ENCODE results near the gene CORO2B. TPM values are rescaled to one million over a fixed set of nuclear protein-coding genes. Genes with fewer than 3 reads are reported as not detected.
A peak's percentile ranks its signal among the peaks of the same experiment; 100 is the strongest.

CORO2B gene
- total RNA-seq, 1 donor from 2014 or later: 1.0 TPM

DNA sequence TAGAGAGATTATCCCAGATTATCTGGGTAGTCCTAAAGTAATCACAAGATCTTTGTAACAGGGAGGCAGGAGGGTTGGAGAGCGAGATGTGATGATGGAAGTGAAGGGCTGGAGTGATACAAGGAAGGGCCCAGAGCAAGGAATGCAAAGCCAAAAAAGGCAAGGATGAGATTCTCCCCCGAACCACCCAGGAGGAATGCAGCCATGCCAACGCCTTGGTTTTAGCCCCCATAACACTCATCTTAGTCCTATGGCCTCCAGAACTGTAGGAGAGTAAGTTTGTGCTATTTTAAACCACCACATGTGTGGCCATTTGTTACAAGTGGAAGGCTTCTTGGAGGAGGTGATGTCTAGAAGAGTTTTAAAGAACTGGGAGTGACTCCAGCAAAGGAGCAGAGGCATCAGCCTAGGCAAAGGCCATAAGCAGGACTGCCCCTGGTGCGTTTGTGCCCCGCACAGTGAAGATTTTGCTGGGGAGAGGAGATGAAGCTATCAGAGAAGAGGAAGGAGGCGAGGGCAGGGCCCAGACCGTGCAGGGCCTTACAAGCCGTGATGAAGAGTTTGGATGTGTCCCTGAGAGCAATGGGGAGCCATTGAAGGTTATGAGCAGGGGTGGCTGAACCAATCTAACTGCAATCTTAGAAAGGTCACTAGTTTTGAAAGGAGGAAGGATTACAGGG is 25.3 kb upstream of the CORO2B start:
- H3F3A ChIP-seq (ENCODE audit: low read depth): no peaks in the 10 kb centered on the region
- TF ChIP-seq EZH2phosphoT487 (IDR thresholded peaks at IDR 0.05) (no peak), CTCF (IDR thresholded peaks at IDR 0.05) (no peak)
- peaks cover 3% of the 10 kb centered on the region for H3K9me3 Mint-ChIP-seq

DNA sequence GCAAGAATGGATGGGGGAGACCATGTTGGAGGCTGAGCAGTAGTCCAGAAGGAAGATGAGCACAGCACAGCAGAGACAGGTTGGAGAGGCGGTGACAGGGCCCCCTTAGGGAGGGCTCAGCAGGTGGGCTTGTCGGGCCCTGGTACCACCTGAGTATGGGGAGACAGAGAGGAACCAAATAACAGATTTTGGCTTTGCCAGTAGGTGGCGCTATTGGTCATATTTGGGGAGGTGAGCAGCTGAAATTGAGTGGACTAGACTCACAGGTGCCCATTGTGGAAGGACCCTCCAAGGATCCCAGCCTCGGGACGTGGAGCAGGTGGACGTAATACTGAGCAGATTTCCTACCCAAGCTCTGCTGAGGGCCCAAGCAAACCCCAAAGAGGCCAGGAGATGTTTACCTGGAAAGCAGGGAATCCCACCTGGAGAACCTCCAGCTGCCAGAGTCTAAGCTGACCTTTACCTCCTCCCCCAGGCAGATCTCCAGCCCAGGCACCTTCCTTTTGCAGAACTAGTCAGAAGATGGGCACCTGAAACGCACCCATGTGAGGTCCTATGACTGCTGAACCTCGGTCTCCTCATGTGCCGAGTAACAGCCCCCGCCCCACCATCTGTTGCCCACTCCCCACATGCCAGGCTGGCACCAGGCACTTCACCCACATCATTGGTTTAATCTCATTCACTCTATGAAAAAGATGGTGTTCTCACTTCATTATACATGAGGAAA is 24.6 kb upstream of the CORO2B start:
- Histone ChIP-seq H4K20me1 (ENCODE audit: low read depth) (no peaks in the 10 kb centered on the region), H3K79me2 (ENCODE audit: low read depth) (no peaks in the 10 kb centered on the region), H3K9ac (no peak overlapping the region), H3K4me2 (no peak overlapping the region), H3K36me3 (no peaks in the 10 kb centered on the region), H3K4me3 (no peak overlapping the region), H3K27me3 (peaks cover 24% of the 10 kb centered on the region), H3K27ac (no peak overlapping the region), H2AFZ (replicated peaks) (no peak overlapping the region), H3K9me3 (ENCODE audit: low read depth) (no peaks in the 10 kb centered on the region), H3F3A (ENCODE audit: low read depth) (no peaks in the 10 kb centered on the region), H3K4me1 (peaks cover 4% of the 10 kb centered on the region)
- peaks cover 3% of the 10 kb centered on the region for H3K9me3 Mint-ChIP-seq
- peak; percentile 90 for DNase-seq (ENCODE audit: low spot score)
- no peaks in the 10 kb centered on the region for H3K36me3 Mint-ChIP-seq
- H3K4me3 Mint-ChIP-seq: peak overlapping the region; percentile 19
- no peak overlapping the region for H3K27ac Mint-ChIP-seq
- peaks cover 34% of the 10 kb centered on the region for H3K27me3 Mint-ChIP-seq (ENCODE audit: insufficient read depth, low read depth)
- H3K4me1 Mint-ChIP-seq: peaks cover 33% of the 10 kb centered on the region
- TF ChIP-seq EZH2 (IDR thresholded peaks at IDR 0.05): no peak
- no peak for TF ChIP-seq EZH2phosphoT487 (IDR thresholded peaks at IDR 0.05)
- peak; percentile 83 for TF ChIP-seq CTCF (IDR thresholded peaks at IDR 0.05)

More for the DNA sequence above, 25.3 kb upstream of the CORO2B start:
- Histone ChIP-seq H4K20me1 (ENCODE audit: low read depth) (no peaks in the 10 kb centered on the region), H3K9ac (no peak overlapping the region), H3K4me1 (no peaks in the 10 kb centered on the region), H3K27ac (no peak overlapping the region), H3K4me2 (no peak overlapping the region), H2AFZ (replicated peaks) (no peak overlapping the region), H3K79me2 (ENCODE audit: low read depth) (no peaks in the 10 kb centered on the region), H3K36me3 (no peaks in the 10 kb centered on the region), H3K27me3 (peaks cover 19% of the 10 kb centered on the region), H3K4me3 (no peak overlapping the region), H3K9me3 (ENCODE audit: low read depth) (no peaks in the 10 kb centered on the region)
- Mint-ChIP-seq H3K27me3 (ENCODE audit: insufficient read depth, low read depth) (peaks cover 32% of the 10 kb centered on the region), H3K36me3 (no peaks in the 10 kb centered on the region), H3K27ac (no peak overlapping the region), H3K4me3 (peak overlapping the region; percentile 19), H3K4me1 (peaks cover 26% of the 10 kb centered on the region)
- DNase-seq (ENCODE audit: low spot score): no peak

- Mint-ChIP-seq H3K27me3 (ENCODE audit: insufficient read depth, low read depth) (peaks cover 32% of the 10 kb centered on the region), H3K4me3 (peak overlapping the region; percentile 17), H3K36me3 (no peaks in the 10 kb centered on the region), H3K4me1 (peaks cover 42% of the 10 kb centered on the region), H3K9me3 (peaks cover 3% of the 10 kb centered on the region), H3K27ac (no peak overlapping the region)
- Histone ChIP-seq H3K4me2 (no peak overlapping the region), H3F3A (ENCODE audit: low read depth) (peaks cover 3% of the 10 kb centered on the region), H3K4me1 (peaks cover 9% of the 10 kb centered on the region), H3K9me3 (ENCODE audit: low read depth) (no peaks in the 10 kb centered on the region), H3K27me3 (peaks cover 25% of the 10 kb centered on the region), H3K36me3 (no peaks in the 10 kb centered on the region), H3K79me2 (ENCODE audit: low read depth) (no peaks in the 10 kb centered on the region), H3K4me3 (no peak overlapping the region), H3K27ac (no peak overlapping the region), H2AFZ (replicated peaks) (no peak overlapping the region), H3K9ac (no peak overlapping the region), H4K20me1 (ENCODE audit: low read depth) (no peaks in the 10 kb centered on the region)
- DNase-seq (ENCODE audit: low spot score): no peak
- no peak for TF ChIP-seq EZH2phosphoT487 (IDR thresholded peaks at IDR 0.05)
- TF ChIP-seq EZH2 (IDR thresholded peaks at IDR 0.05): no peak
- TF ChIP-seq CTCF (IDR thresholded peaks at IDR 0.05): no peak
These were observed 23.8 kb upstream of the CORO2B start for GRCh38 chr15:68554721-68555678.

Data from neural progenitor cell (in vitro differentiated cells).